Tibial nerve (tissue), 3 donors: ENCODE data around the gene HYCC2.

ENCODE experiments used
- CTCF ChIP-seq, 5 experiments: fragments of 200-600 bp in 3 of 5; fragments of 450-650 bp in 2 of 5; sonication (generic) in 3 of 5; IDR thresholded peaks; one replicate each; pipeline ENCODE4 v1.5.1; 2016 to 2019; ENCODE audit warnings: antibody characterized with exemption in 5 of 5, mild to moderate bottlenecking in 3 of 5, moderate library complexity in 2 of 5
- POLR2A ChIP-seq, 2 donors: fragments of 450-650 bp; IDR thresholded peaks; one replicate each; pipeline ENCODE4 v1.6.1; 2017; ENCODE audit warnings: antibody characterized with exemption in 2 of 2, mild to moderate bottlenecking in 2 of 2, moderate library complexity in 2 of 2

- TF ChIP-seq CTCF (IDR thresholded peaks at IDR 0.05) = no peak
- no peak for TF ChIP-seq POLR2A (IDR thresholded peaks at IDR 0.05)
These were observed 39.1 kb upstream of the HYCC2 start for GRCh38 chr2:201110615-201111014.
